Activated CD4-positive, alpha-beta T cell treated with anti-CD3 and anti-CD28 coated beads, Interleukin-2, amount 50 U/mL, for 16 hours (primary cell): Measurements from ENCODE around the gene ZNF726.
"Not testable (repeated sequence)": the region's sequence is repeated elsewhere in the genome, so short reads cannot be mapped to it uniquely, and the experiment has no call there.

ENCODE experiments used
- DNase-seq: peaks from one replicate; pipeline ENCODE4 v3.0.0-alpha.2; 2020

ZNF726 gene

GRCh38 chr19:23914402-23915286, at the start of gene ZNF726:
Gene ZNF726, plus strand, starts transcription at chr19:23914886. Its CDS starts 109 bp downstream, at chr19:23914995.
- peak; percentile 93 for DNase-seq

GRCh38 chr19:23867895-23868294, 46.8 kb upstream of the ZNF726 start:
- DNase-seq = no peak

DNA sequence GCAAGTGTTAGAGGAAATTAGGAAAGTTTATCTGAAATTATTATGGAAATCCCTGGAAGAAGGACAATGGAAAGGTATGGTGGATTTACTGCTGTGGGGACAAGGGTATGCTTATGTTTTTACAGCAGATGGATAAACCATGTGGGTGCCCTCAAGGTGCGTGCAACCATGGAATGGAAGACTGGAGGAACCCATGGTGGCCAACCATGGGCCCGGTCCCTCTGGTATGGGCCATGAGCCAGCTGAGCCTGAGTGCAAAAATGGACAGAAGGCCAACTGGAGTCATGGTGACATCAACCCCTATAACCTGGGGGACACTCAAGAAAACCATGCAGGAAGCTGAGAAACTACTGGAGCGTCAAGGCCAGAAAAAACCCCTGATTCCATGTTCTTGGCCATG, 46.1 kb upstream of the ZNF726 start:
- DNase-seq = no peak

DNA sequence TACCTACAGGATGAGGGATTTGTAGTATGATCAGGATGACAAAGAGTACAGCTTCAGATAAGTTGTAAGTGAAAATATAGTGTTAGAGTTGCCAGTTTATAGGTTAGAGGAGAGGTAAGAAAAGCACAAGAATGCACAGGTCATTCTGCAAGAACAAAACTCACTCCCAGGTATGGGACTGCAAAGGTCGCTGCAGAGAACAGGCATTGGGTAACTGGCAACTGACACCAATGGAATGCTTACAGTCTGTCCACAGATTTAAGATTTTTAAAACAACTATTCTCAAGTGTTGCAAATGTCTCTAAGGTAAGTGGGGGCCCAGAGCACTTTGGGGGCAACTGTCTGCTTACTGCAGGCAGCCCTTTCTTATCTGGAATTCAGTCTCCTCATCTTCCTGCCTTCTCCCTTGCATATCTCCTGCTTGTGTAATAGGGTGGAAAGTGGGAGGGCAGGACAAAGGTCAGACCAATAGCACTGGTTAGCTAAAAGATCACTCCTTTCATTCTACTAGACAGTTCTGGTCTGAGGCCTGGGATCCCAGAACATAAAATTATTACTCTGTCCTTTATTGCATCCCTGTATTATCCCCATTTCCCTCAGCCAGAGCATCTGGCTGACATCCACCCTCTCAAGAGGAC, 42.3 kb upstream of the ZNF726 start:
- DNase-seq = no peak

DNA sequence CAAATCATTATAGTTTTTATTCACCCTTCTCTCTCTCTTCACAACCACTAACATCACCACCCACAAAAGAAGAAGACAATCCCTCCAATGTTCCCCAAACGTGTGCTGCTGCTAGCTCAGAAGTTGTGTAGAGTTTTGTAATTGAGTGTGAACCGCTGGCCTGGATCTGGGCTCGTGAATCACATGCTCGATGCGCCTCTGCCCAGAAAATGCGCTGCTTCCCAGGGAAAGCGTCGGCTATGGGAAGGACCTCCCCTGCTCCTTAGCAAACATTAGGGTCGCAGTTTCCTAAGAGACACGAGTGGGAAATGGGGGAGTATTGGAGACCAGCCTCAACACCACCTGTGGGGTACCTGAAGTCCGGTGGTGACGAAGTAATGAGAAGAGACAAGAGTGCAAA, 38.4 kb upstream of the ZNF726 start:
- DNase-seq = no peak

DNA sequence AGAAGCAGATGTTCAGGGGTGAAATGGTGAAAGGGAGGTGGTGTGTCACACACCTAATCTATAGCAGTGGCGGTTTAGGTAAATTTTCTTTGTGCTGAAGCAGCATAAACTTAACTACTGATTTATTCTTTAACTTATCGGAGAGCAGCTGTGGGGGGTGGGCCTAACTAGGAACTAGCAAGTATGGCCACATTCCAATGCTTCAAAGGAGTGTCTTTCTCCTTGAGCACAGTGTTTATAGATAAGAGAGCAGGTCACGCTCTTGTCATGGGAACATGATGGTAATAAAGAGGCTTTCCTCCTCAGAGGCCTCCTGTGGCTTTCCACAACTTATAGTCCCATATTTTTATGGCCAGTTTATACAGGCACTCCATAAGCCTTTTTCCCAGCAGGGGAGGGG, 37.9 kb upstream of the ZNF726 start:
- DNase-seq = not testable (repeated sequence)

DNA sequence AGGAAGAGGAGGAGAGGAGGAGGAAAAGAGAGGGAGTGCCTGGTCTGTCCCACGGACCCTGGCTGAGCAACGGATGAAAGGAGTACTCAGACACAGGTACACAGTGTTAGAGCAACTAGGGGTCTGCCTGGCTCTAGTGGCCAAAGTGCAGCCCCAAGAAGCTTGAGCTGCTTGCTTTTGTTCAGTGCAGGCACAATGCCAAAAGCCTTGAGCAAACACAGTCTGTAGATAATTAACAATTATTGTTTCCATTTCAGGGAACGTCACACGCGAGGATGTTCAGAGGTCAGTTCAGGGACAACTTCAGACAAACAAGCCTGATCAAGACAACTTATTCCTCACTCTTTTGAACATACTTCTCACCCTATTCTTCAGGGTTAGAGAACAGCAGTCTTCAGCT, 32.2 kb upstream of the ZNF726 start:
- DNase-seq = no peak

GRCh38 chr19:23884363-23884762, 30.3 kb upstream of the ZNF726 start:
- DNase-seq = no peak

- DNase-seq = no peak
Observed at GRCh38 chr19:23887642-23888041, 27.0 kb upstream of the ZNF726 start.

DNA sequence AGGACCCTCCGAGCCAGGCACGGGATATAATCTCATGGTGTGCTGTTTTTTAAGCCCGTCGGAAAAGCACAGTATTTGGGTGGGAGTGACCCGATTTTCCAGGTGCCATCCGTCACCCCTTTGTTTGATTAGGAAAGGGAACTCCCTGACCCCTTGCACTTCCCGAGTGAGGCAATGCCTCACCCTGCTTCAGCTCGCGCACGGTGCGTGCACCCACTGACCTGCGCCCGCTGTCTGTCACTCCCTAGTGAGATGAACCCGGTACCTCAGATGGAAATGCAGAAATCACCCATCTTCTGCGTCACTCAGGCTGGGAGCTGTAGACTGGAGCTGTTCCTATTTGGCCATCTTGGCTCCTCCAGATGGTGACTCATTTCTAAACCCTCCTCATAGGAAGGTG, 18.6 kb upstream of the ZNF726 start:
- not testable (repeated sequence) for DNase-seq

- DNase-seq = no peak
Observed at GRCh38 chr19:23896912-23897311, 17.8 kb upstream of the ZNF726 start.

GRCh38 chr19:23901360-23901759, 13.3 kb upstream of the ZNF726 start:
- no peak for DNase-seq

GRCh38 chr19:23904406-23904805, 10.3 kb upstream of the ZNF726 start:
- no peak for DNase-seq

GRCh38 chr19:23905771-23906170, 8.9 kb upstream of the ZNF726 start:
- DNase-seq = no peak

- DNase-seq = no peak
Observed at GRCh38 chr19:23906835-23907234, 7.9 kb upstream of the ZNF726 start.

GRCh38 chr19:23908165-23908564, 6.5 kb upstream of the ZNF726 start:
- DNase-seq = no peak

- DNase-seq = no peak
Observed at GRCh38 chr19:23909222-23909621, 5.5 kb upstream of the ZNF726 start.

DNA sequence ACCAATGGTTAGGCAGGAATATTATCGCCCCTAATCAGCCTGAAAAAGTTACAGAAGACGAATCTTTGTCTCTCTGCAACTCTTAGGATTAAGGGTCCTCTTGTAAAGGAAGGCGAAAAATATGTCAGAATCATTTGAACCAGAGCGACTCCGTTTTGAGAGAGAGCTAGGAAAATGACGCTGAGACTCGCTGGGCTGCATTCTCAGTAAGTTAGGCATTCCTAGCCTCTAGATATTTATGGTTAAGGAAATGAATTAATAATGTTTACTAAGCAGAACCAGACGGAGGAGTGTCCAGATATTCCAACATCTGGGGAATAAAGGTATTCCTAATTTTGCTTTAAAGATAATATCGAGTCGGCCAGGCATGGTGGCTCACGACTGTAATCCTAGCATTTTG, 755 bp upstream of the ZNF726 start:
- no peak for DNase-seq

DNA sequence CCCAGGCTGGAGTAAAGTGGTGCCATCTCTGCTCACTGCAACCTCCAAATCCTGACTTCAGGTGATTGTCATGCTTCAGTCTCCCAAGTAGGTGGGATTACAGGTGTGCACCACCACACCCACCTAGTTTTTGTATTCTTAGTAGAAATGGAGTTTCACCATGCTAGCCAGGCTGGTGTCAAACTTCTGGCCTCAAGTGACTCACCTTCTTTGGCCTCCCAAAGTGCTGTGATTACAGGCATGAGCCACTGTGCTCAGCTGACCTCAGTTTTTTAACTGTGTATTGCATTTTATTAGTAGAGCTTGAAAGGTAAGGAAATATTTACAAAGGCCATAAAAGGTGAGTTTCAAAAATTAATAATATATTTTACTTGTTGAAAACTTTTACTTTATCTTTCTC, 2.3 kb downstream of the ZNF726 start:
- DNase-seq = no peak

- no peak for DNase-seq
Observed at GRCh38 chr19:23917856-23918255, 3.2 kb downstream of the ZNF726 start.

- no peak for DNase-seq
Observed at GRCh38 chr19:23925285-23925684, 10.6 kb downstream of the ZNF726 start.

DNA sequence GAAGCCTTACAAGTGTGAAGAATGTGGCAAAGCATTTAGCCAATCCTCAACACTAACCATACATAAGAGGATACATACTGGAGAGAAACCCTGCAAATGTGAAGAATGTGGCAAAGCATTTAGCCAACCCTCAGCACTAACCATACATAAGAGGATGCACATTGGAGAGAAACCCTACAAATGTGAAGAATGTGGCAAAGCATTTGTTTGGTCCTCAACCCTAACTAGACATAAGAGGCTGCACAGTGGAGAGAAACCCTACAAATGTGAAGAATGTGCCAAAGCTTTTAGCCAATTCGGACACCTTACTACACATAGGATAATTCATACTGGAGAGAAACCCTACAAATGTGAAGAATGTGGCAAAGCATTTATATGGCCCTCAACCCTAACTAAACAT, 18.2 kb downstream of the ZNF726 start:
- no peak for DNase-seq

GRCh38 chr19:23937031-23937430, 22.3 kb downstream of the ZNF726 start:
- not testable (repeated sequence) for DNase-seq

- no peak for DNase-seq
Observed at GRCh38 chr19:23943411-23943810, 28.7 kb downstream of the ZNF726 start.
